T-cell (primary cell): ENCODE data around the gene SPATA12. TPM values are rescaled to one million over a fixed set of nuclear protein-coding genes. Genes with fewer than 3 reads are reported as not detected.
"Not testable (repeated sequence)": the region's sequence is repeated elsewhere in the genome, so short reads cannot be mapped to it uniquely, and the experiment has no call there.

Source experiments
- ATAC-seq, 4 experiments: fragments of 200-7000 bp in 3 of 4; fragments of 150-1000 bp in 1 of 4; cut with Tn5 transposase; replicated peaks in 1 of 4; 1 replicate in 3 of 4; 2 replicates in 1 of 4; pipeline ENCODE4 v1.10.0; 2021; ENCODE audit warnings: moderate library complexity in 3 of 4, mild to moderate bottlenecking in 2 of 4, moderate number of reproducible peaks in 1 of 4
- CTCF ChIA-PET, 2 donors: fragments of 300-600 bp; sonication (Branson Sonifier 250); formaldehyde crosslinking; loops; one replicate each; lab custom pipeline; 2022; ENCODE audit warnings: antibody characterized with exemption in 2 of 2; lab: Charles Lee
- POLR2A ChIA-PET, 2 donors: fragments of 300-600 bp; sonication (Branson Sonifier 250); formaldehyde crosslinking; loops; one replicate each; lab custom pipeline; 2022; ENCODE audit warnings: antibody characterized with exemption in 2 of 2; lab: Charles Lee
- DNase-seq, 35 experiments: peaks; one replicate each; pipeline versions ENCODE4 v3.0.0 to v3.0.0-alpha.2; 2013 to 2023
- H3K27ac ChIP-seq: one replicate; pipeline ENCODE4 v1.5.1; 2013; ENCODE audit warnings: low read length
- H3K27me3 ChIP-seq, 2 experiments: replicated peaks in 1 of 2; 1 replicate in 1 of 2; 2 replicates in 1 of 2; pipeline versions ENCODE4 v1.6.1 to v1.7.0; 2013; ENCODE audit warnings: low read length in 1 of 2, mixed read lengths in 1 of 2; ENCODE audit not compliant: control insufficient read depth in 2 of 2, insufficient read depth in 2 of 2; ENCODE audit errors: extremely low read depth in 1 of 2
- H3K36me3 ChIP-seq, 2 donors: 1 replicate in 1 of 2; 2 replicates in 1 of 2; pipeline versions ENCODE4 v1.6.1 to v1.7.0; 2013; ENCODE audit warnings: low read length in 1 of 2; ENCODE audit not compliant: control insufficient read depth in 2 of 2, insufficient read depth in 1 of 2; ENCODE audit errors: extremely low read depth in 1 of 2
- H3K4me1 ChIP-seq, 2 experiments: 1 replicate in 1 of 2; 2 replicates in 1 of 2; pipeline versions ENCODE4 v1.6.1 to v1.7.0; 2013; ENCODE audit warnings: low read length in 2 of 2, mixed read lengths in 1 of 2; ENCODE audit not compliant: insufficient read depth in 2 of 2, control insufficient read depth in 1 of 2; ENCODE audit errors: extremely low read depth in 1 of 2
- H3K4me3 ChIP-seq, 2 donors: 1 replicate in 1 of 2; 2 replicates in 1 of 2; pipeline versions ENCODE4 v1.5.1 to v1.7.0; 2013; ENCODE audit warnings: mild to moderate bottlenecking in 2 of 2, low read length in 1 of 2, moderate library complexity in 1 of 2; ENCODE audit not compliant: control insufficient read depth in 1 of 2; ENCODE audit errors: extremely low read depth in 1 of 2
- H3K9me3 ChIP-seq: 2 replicates; pipeline ENCODE4 v1.7.0; 2013
- H3K27ac Mint-ChIP-seq, 2 donors: one replicate each; pipeline ENCODE4 v1.8.0; 2020 to 2021; ENCODE audit warnings: mild to moderate bottlenecking in 2 of 2, mixed read lengths in 2 of 2
- H3K27me3 Mint-ChIP-seq, 2 donors: one replicate each; pipeline ENCODE4 v1.8.0; 2021 to 2022; ENCODE audit warnings: mixed read lengths in 2 of 2
- H3K36me3 Mint-ChIP-seq: one replicate; pipeline ENCODE4 v1.8.0; 2021; ENCODE audit warnings: mixed read lengths
- H3K4me1 Mint-ChIP-seq, 3 donors: one replicate each; pipeline ENCODE4 v1.8.0; 2020 to 2022; ENCODE audit warnings: mixed read lengths in 3 of 3, mild to moderate bottlenecking in 1 of 3
- H3K4me3 Mint-ChIP-seq, 3 donors: one replicate each; pipeline ENCODE4 v1.8.0; 2020 to 2022; ENCODE audit warnings: mild to moderate bottlenecking in 3 of 3, mixed read lengths in 3 of 3, moderate library complexity in 3 of 3
- H3K9me3 Mint-ChIP-seq, 3 donors: one replicate each; pipeline ENCODE4 v1.8.0; 2020 to 2022; ENCODE audit warnings: mixed read lengths in 3 of 3
- WGBS: methylation state at CpG from one replicate; pipeline ENCODE4 v1.1.5; 2013; ENCODE audit warnings: missing lambda C conversion rate; ENCODE audit not compliant: insufficient coverage; 5-methylcytosine and 5-hydroxymethylcytosine counted together
- total RNA-seq, 35 experiments: library from RNA in 6 of 35; stranded (reverse) in 6 of 35; fragments of 120-200 nt in 1 of 35; gene quantifications; one replicate each; pipeline versions ENCODE4 v1.2.1 to v1.2.4 and lab custom pipeline; 2013 to 2026

Gene SPATA12
- total RNA-seq, 5 donors from 2014 or later (not counting 1 experiment from before 2014, with no cell fraction given), result not detected

GRCh38 chr3:57082481-57082880 is 22.0 kb downstream of the SPATA12 start:
- H3K4me1 Mint-ChIP-seq, result peaks cover 8 to 9% (median 9%) of the 10 kb centered on the region in 3 donors
- no peaks in the 10 kb centered on the region for H3K9me3 Mint-ChIP-seq
- ChIA-PET CTCF (interaction anchor here in 1 of 2 donors (0.6 kb wide), 1 partner anchor 96 kb away, joined by 5 read pairs; no protein-coding TSS in a partner anchor), POLR2A (interaction anchor here in 1 of 2 donors (0.6 kb wide), 1 partner anchor 452 kb away, joined by 3 read pairs; no protein-coding TSS in a partner anchor)
- H3K27ac Mint-ChIP-seq, result no peak overlapping the region
- ATAC-seq (no peak), DNase-seq (no peak)
- H3K27me3 Mint-ChIP-seq, result peaks cover 21 to 25% of the 10 kb centered on the region in 2 donors
- Histone ChIP-seq H3K27me3 (peaks cover 4 to 33% of the 10 kb centered on the region in 2 experiments), H3K9me3 (no peaks in the 10 kb centered on the region), H3K4me1 (peaks cover 0 to 17% of the 10 kb centered on the region in 2 experiments), H3K4me3 (no peak overlapping the region), H3K27ac (no peak overlapping the region), H3K36me3 (no peaks in the 10 kb centered on the region)
- WGBS, result no CpG with 5 or more reads among the region's 6 CpGs
- H3K36me3 Mint-ChIP-seq, result no peaks in the 10 kb centered on the region
- H3K4me3 Mint-ChIP-seq, result no peak overlapping the region

GRCh38 chr3:57083266-57083995 is 23.0 kb downstream of the SPATA12 start:
- H3K36me3 Mint-ChIP-seq, ATAC-seq, H3K9me3 ChIP-seq, DNase-seq, H3K9me3 Mint-ChIP-seq, H3K4me1 ChIP-seq, H3K4me3 Mint-ChIP-seq, H3K27ac ChIP-seq, H3K36me3 ChIP-seq, H3K4me1 Mint-ChIP-seq, H3K4me3 ChIP-seq, H3K27ac Mint-ChIP-seq: not testable (repeated sequence)
- peaks cover 0 to 25% of the 10 kb centered on the region in 2 experiments for H3K27me3 ChIP-seq
- CTCF ChIA-PET, result interaction anchor here in 1 of 2 donors (0.6 kb wide), 1 partner anchor 97 kb away, joined by 5 read pairs; no protein-coding TSS in a partner anchor
- WGBS, result 79% methylated on average over 9 of the region's 16 CpGs
- peaks cover 14 to 17% of the 10 kb centered on the region in 2 donors for H3K27me3 Mint-ChIP-seq
- POLR2A ChIA-PET, result interaction anchor here in 1 of 2 donors (0.6 kb wide), 1 partner anchor 670 kb away, joined by 10 read pairs; no protein-coding TSS in a partner anchor

- H3K36me3 ChIP-seq, result no peaks in the 10 kb centered on the region
- peaks cover 0 to 12% of the 10 kb centered on the region in 2 experiments for H3K27me3 ChIP-seq
- no peak overlapping the region for H3K4me3 Mint-ChIP-seq
- peaks cover 13 to 15% of the 10 kb centered on the region in 2 donors for H3K27me3 Mint-ChIP-seq
- H3K36me3 Mint-ChIP-seq, result no peaks in the 10 kb centered on the region
- no peaks in the 10 kb centered on the region for H3K9me3 ChIP-seq
- no peaks in the 10 kb centered on the region for H3K9me3 Mint-ChIP-seq
- no peaks in the 10 kb centered on the region for H3K4me1 ChIP-seq
- ChIA-PET CTCF (no interaction called here), POLR2A (no interaction called here)
- DNase-seq (no peak), ATAC-seq (no peak)
- no peaks in the 10 kb centered on the region for H3K4me1 Mint-ChIP-seq
- no peak overlapping the region for H3K4me3 ChIP-seq
- H3K27ac Mint-ChIP-seq, result no peak overlapping the region
- WGBS, result 88% methylated on average over 3 of the region's 4 CpGs
- H3K27ac ChIP-seq, result no peak overlapping the region
These were observed 24.7 kb downstream of the SPATA12 start for GRCh38 chr3:57085211-57085610.

- Mint-ChIP-seq H3K4me3 (no peak overlapping the region), H3K27ac (no peak overlapping the region), H3K27me3 (peaks cover 5 to 6% of the 10 kb centered on the region in 2 donors), H3K36me3 (no peaks in the 10 kb centered on the region), H3K4me1 (no peaks in the 10 kb centered on the region), H3K9me3 (no peaks in the 10 kb centered on the region)
- Histone ChIP-seq H3K4me3 (no peak overlapping the region), H3K4me1 (no peaks in the 10 kb centered on the region), H3K27ac (no peak overlapping the region), H3K27me3 (peaks cover 0 to 7% of the 10 kb centered on the region in 2 experiments), H3K9me3 (no peaks in the 10 kb centered on the region), H3K36me3 (no peaks in the 10 kb centered on the region)
- DNase-seq, result no peak
- CTCF ChIA-PET, result no interaction called here
- POLR2A ChIA-PET, result no interaction called here
- no peak for ATAC-seq
These were observed 25.7 kb downstream of the SPATA12 start for GRCh38 chr3:57086201-57086600.

GRCh38 chr3:57087361-57088092 is 27.1 kb downstream of the SPATA12 start:
- H3K36me3 ChIP-seq, result no peaks in the 10 kb centered on the region
- no peak overlapping the region for H3K4me3 Mint-ChIP-seq
- H3K4me3 ChIP-seq, result no peak overlapping the region
- peaks cover 0 to 4% of the 10 kb centered on the region in 2 experiments for H3K27me3 ChIP-seq
- no peaks in the 10 kb centered on the region for H3K9me3 Mint-ChIP-seq
- no peak overlapping the region for H3K27ac Mint-ChIP-seq
- no CpG with 5 or more reads among the region's 1 CpG for WGBS
- no peaks in the 10 kb centered on the region for H3K4me1 Mint-ChIP-seq
- ChIA-PET POLR2A (no interaction called here), CTCF (interaction anchor here in 1 of 2 donors (0.6 kb wide), 1 partner anchor 810 kb away, joined by 4 read pairs; no protein-coding TSS in a partner anchor)
- H3K36me3 Mint-ChIP-seq, result no peaks in the 10 kb centered on the region
- no peaks in the 10 kb centered on the region for H3K4me1 ChIP-seq
- peaks cover 4 to 5% of the 10 kb centered on the region in 2 donors for H3K27me3 Mint-ChIP-seq
- ATAC-seq, result no peak
- no peaks in the 10 kb centered on the region for H3K9me3 ChIP-seq
- no peak for DNase-seq
- no peak overlapping the region for H3K27ac ChIP-seq

GRCh38 chr3:57088503-57088902 is 28.0 kb downstream of the SPATA12 start:
- Mint-ChIP-seq H3K4me3 (no peak overlapping the region), H3K27me3 (peaks cover 3 to 5% of the 10 kb centered on the region in 2 donors), H3K9me3 (no peaks in the 10 kb centered on the region), H3K36me3 (no peaks in the 10 kb centered on the region), H3K27ac (no peak overlapping the region), H3K4me1 (no peaks in the 10 kb centered on the region)
- ChIA-PET POLR2A (no interaction called here), CTCF (no interaction called here)
- ATAC-seq (no peak), DNase-seq (no peak)
- Histone ChIP-seq H3K27ac (no peak overlapping the region), H3K27me3 (peaks cover 0 to 4% of the 10 kb centered on the region in 2 experiments), H3K4me3 (no peak overlapping the region), H3K9me3 (no peaks in the 10 kb centered on the region), H3K36me3 (no peaks in the 10 kb centered on the region), H3K4me1 (no peaks in the 10 kb centered on the region)
- 65% methylated on average over 3 of the region's 5 CpGs for WGBS
